SKM-1 treated with dmso at 0.1 percent for 144 hours (cell line): ENCODE data around the gene PPIG.
"Not testable (repeated sequence)": the region's sequence is repeated elsewhere in the genome, so short reads cannot be mapped to it uniquely, and the experiment has no call there.

Source experiments
- DNase-seq: peaks from one replicate; lab custom pipeline; 2025; ENCODE audit not compliant: unreplicated experiment; lab: John Stamatoyannopoulos, UW

PPIG gene

GRCh38 chr2:169663247-169663646 is 79.1 kb downstream of the PPIG start:
- DNase-seq = no peak

GRCh38 chr2:169664600-169664977 is 80.4 kb downstream of the PPIG start:
- no peak for DNase-seq

GRCh38 chr2:169664978-169665930 is 81.1 kb downstream of the PPIG start:
- peak; percentile 70 for DNase-seq

GRCh38 chr2:169667583-169667982 is 83.4 kb downstream of the PPIG start:
- no peak for DNase-seq

- no peak for DNase-seq
Measured at GRCh38 chr2:169670215-169670651, 86.1 kb downstream of the PPIG start.

- no peak for DNase-seq
Measured at GRCh38 chr2:169670937-169671336, 86.8 kb downstream of the PPIG start.

- DNase-seq = no peak
Measured at GRCh38 chr2:169672406-169672805, 88.3 kb downstream of the PPIG start.

GRCh38 chr2:169673106-169673505 is 89.0 kb downstream of the PPIG start:
- DNase-seq = no peak

GRCh38 chr2:169673921-169674320 is 89.8 kb downstream of the PPIG start:
- DNase-seq = no peak

GRCh38 chr2:169676357-169676756 is 92.2 kb downstream of the PPIG start:
- peak; percentile 21 for DNase-seq

- no peak for DNase-seq
Measured at GRCh38 chr2:169676850-169677249, 92.7 kb downstream of the PPIG start.

GRCh38 chr2:169683054-169683424 is 98.9 kb downstream of the PPIG start:
- DNase-seq = no peak

- no peak for DNase-seq
Measured at GRCh38 chr2:169683425-169684134, 99.4 kb downstream of the PPIG start.

GRCh38 chr2:169684135-169684565 is 100.0 kb downstream of the PPIG start:
- no peak for DNase-seq

- not testable (repeated sequence) for DNase-seq
Measured at GRCh38 chr2:169684712-169685111, 100.6 kb downstream of the PPIG start.

- not testable (repeated sequence) for DNase-seq
Measured at GRCh38 chr2:169686825-169687224, 102.7 kb downstream of the PPIG start.

- DNase-seq = not testable (repeated sequence)
Measured at GRCh38 chr2:169687943-169688342, 103.8 kb downstream of the PPIG start.

- DNase-seq = no peak
Measured at GRCh38 chr2:169690958-169691357, 106.8 kb downstream of the PPIG start.
